GM23338 (cell line): ENCODE measurements around the gene ANKH. TPM values are rescaled to one million over a fixed set of nuclear protein-coding genes. Genes with fewer than 3 reads are reported as not detected.

Source experiments
- ATAC-seq: fragments of 200-7000 bp; cut with Tn5 transposase; 3 replicates; pipeline ENCODE4 v1.9.1; 2020
- DNase-seq: peaks from one replicate; pipeline ENCODE4 v3.0.0-alpha.2; 2015; ENCODE audit warnings: low spot score
- H2AFZ ChIP-seq: fragments of 200-600 bp; sonication (generic); 2 replicates; pipeline ENCODE4 v1.8.0; 2016; ENCODE audit warnings: antibody characterized with exemption, mild to moderate bottlenecking, moderate library complexity
- H3F3A ChIP-seq: fragments of 200-600 bp; sonication (generic); replicated peaks from 2 replicates; pipeline ENCODE4 v1.8.0; 2017; ENCODE audit warnings: antibody characterized with exemption, mixed run types, low read depth
- H3K27ac ChIP-seq: fragments of 200-600 bp; sonication (generic); 2 replicates; pipeline ENCODE4 v1.6.1; 2016; ENCODE audit warnings: low read depth
- H3K27me3 ChIP-seq: fragments of 200-600 bp; sonication (generic); 2 replicates; pipeline ENCODE4 v1.8.0; 2016; ENCODE audit warnings: mild to moderate bottlenecking, mixed run types, moderate library complexity; ENCODE audit not compliant: insufficient read depth
- H3K36me3 ChIP-seq: fragments of 200-600 bp; sonication (generic); 2 replicates; pipeline ENCODE4 v1.8.0; 2016; ENCODE audit warnings: mild to moderate bottlenecking; ENCODE audit not compliant: insufficient read depth
- H3K4me1 ChIP-seq: fragments of 200-600 bp; sonication (generic); 2 replicates; pipeline ENCODE4 v1.8.0; 2016; ENCODE audit warnings: mild to moderate bottlenecking, moderate library complexity; ENCODE audit not compliant: insufficient read depth
- H3K4me2 ChIP-seq: fragments of 200-600 bp; sonication (generic); 2 replicates; pipeline ENCODE4 v1.7.1; 2017; ENCODE audit warnings: mixed run types
- H3K4me3 ChIP-seq: fragments of 200-600 bp; sonication (generic); 2 replicates; pipeline ENCODE4 v1.6.1; 2016; ENCODE audit warnings: mixed run types
- H3K79me2 ChIP-seq: fragments of 200-600 bp; sonication (generic); replicated peaks from 2 replicates; pipeline ENCODE4 v1.8.0; 2017; ENCODE audit warnings: mild to moderate bottlenecking; ENCODE audit not compliant: insufficient read depth
- H3K9me2 ChIP-seq: fragments of 200-600 bp; sonication (generic); 2 replicates; pipeline ENCODE4 v1.8.0; 2017; ENCODE audit not compliant: insufficient read depth
- H4K20me1 ChIP-seq: fragments of 200-600 bp; sonication (generic); replicated peaks from 2 replicates; pipeline ENCODE4 v1.8.0; 2017; ENCODE audit warnings: mild to moderate bottlenecking; ENCODE audit not compliant: insufficient read depth
- H3K27ac Mint-ChIP-seq: 2 replicates; pipeline ENCODE4 v1.8.0; 2020; ENCODE audit warnings: inconsistent platforms, mild to moderate bottlenecking, moderate library complexity, mixed read lengths
- H3K27me3 Mint-ChIP-seq: 3 replicates; pipeline ENCODE4 v1.8.0; 2022; ENCODE audit warnings: low read depth, mild to moderate bottlenecking, moderate library complexity, mixed read lengths, inconsistent platforms; ENCODE audit not compliant: insufficient read depth, poor library complexity
- H3K36me3 Mint-ChIP-seq: 3 replicates; pipeline ENCODE4 v1.8.0; 2021; ENCODE audit warnings: low read depth, mild to moderate bottlenecking, inconsistent platforms, moderate library complexity, mixed read lengths
- H3K4me1 Mint-ChIP-seq: 3 replicates; pipeline ENCODE4 v1.8.0; 2020; ENCODE audit warnings: mild to moderate bottlenecking, inconsistent platforms, mixed read lengths
- H3K4me3 Mint-ChIP-seq: 3 replicates; pipeline ENCODE4 v1.8.0; 2021; ENCODE audit warnings: moderate library complexity, mild to moderate bottlenecking, inconsistent platforms, mixed read lengths
- H3K9me3 Mint-ChIP-seq: 3 replicates; pipeline ENCODE4 v1.8.0; 2020; ENCODE audit warnings: moderate library complexity, mild to moderate bottlenecking, inconsistent platforms, mixed read lengths
- CREB1 ChIP-seq: fragments of 250-450 bp; sonication (Bioruptor Pico); IDR thresholded peaks from 2 replicates; pipeline ENCODE4 v1.5.0; 2020; ENCODE audit warnings: low read depth, mild to moderate bottlenecking, moderate library complexity
- EZH2 ChIP-seq: fragments of 200-600 bp; sonication (generic); IDR thresholded peaks from one replicate; pipeline ENCODE4 v1.8.0; 2017; ENCODE audit warnings: antibody characterized with exemption, mild to moderate bottlenecking, low read depth; ENCODE audit not compliant: unreplicated experiment
- EZH2phosphoT487 ChIP-seq: fragments of 200-600 bp; sonication (generic); IDR thresholded peaks from one replicate; pipeline ENCODE4 v1.8.1; 2018; ENCODE audit warnings: antibody characterized with exemption; ENCODE audit not compliant: unreplicated experiment
- JUNB ChIP-seq: IDR thresholded peaks from one replicate; pipeline ENCODE4 v1.6.1; 2016; ENCODE audit warnings: antibody characterized with exemption; ENCODE audit not compliant: unreplicated experiment
- NANOG ChIP-seq: IDR thresholded peaks from 2 replicates; pipeline ENCODE4 v1.6.1; 2016; ENCODE audit warnings: antibody characterized with exemption, borderline replicate concordance
- POLR2AphosphoS5 ChIP-seq: IDR thresholded peaks from 2 replicates; pipeline ENCODE4 v1.6.1; 2016; ENCODE audit warnings: antibody characterized with exemption, low read depth
- STAT1 ChIP-seq: IDR thresholded peaks from one replicate; pipeline ENCODE4 v1.6.1; 2016; ENCODE audit warnings: antibody characterized with exemption; ENCODE audit not compliant: unreplicated experiment
- ZNF114 ChIP-seq: fragments of 250-450 bp; sonication (Bioruptor Pico); IDR thresholded peaks from 2 replicates; pipeline ENCODE4 v1.5.0; 2020; ENCODE audit warnings: mild to moderate bottlenecking, moderate library complexity
- ZNF331 ChIP-seq: fragments of 250-450 bp; sonication (Bioruptor Pico); IDR thresholded peaks from 2 replicates; pipeline ENCODE4 v1.5.0; 2020; ENCODE audit warnings: low read depth, mild to moderate bottlenecking, moderate library complexity
- polyA plus RNA-seq: library from polyadenylated mRNA; unstranded; fragments of >200 nt; fragmentation: Nextera tagmentation; extraction: Ambion mirVana; gene quantifications from 2 replicates; pipeline ENCODE4 v1.2.1, GENCODE V29; 2016
- total RNA-seq: library from RNA; depleted of rRNA; stranded (reverse); fragments of >200 nt; shearing (Covaris generic); gene quantifications from 2 replicates; pipeline ENCODE4 v1.2.3, GENCODE V29; 2014
- TF ChIP-seq, protein P1 (sequence below), 2 experiments: fragments of 200-600 bp in 1 of 2; sonication (generic) in 1 of 2; conservative IDR thresholded peaks; 2 replicates each; pipeline versions ENCODE4 v1.5.1 to v1.6.1; 2016 to 2017; ENCODE audit warnings: antibody characterized with exemption in 2 of 2, low read depth in 2 of 2, mild to moderate bottlenecking in 2 of 2, moderate library complexity in 1 of 2
- TF ChIP-seq, protein P2 (sequence below): fragments of 250-450 bp; sonication (Bioruptor Pico); IDR thresholded peaks from 2 replicates; pipeline ENCODE4 v1.5.0; 2020; ENCODE audit warnings: mild to moderate bottlenecking, moderate library complexity
- TF ChIP-seq, protein P3 (sequence below): IDR thresholded peaks from one replicate; pipeline ENCODE4 v1.6.1; 2018; ENCODE audit warnings: antibody characterized with exemption; ENCODE audit not compliant: unreplicated experiment
- TF ChIP-seq, protein P4 (sequence below): IDR thresholded peaks from 2 replicates; pipeline ENCODE4 v1.6.1; 2016; ENCODE audit warnings: antibody characterized with exemption

ANKH gene
- total and polyA plus RNA-seq, 2 experiments from 2014 or later: 5.0 to 6.1 TPM

DNA sequence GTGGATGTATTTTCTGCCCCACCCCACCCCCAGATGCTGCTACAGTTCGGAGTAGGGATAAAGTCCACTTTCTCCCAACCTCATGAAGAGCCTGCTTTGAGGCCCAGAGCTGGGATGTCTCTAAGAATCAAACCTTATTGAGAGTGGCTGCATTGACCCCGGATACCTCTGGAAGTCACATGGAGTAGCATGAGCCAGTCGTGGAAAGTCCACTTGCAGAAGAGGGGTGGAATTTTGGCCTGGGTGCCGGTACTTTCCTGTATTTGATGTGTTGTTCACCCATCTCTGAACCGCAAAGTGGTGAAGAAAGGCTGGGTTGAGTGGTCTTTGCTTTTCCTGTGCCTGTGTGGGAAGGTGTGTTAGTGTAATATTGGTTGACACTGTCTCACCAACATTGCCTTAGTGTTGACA lies 203.4 kb downstream of the ANKH start:
- H3K79me2 ChIP-seq: peaks cover 81% of the 10 kb centered on the region
- DNase-seq: no peak
- no peaks in the 10 kb centered on the region; the same call in 2 of the 3 replicates for H3K36me3 Mint-ChIP-seq
- peaks cover 41% of the 10 kb centered on the region for H3K4me1 Mint-ChIP-seq
- H4K20me1 ChIP-seq: peaks cover 4% of the 10 kb centered on the region; the same call in 1 of the 2 replicates
- no peak overlapping the region for H3K27ac ChIP-seq
- no peak overlapping the region for H3K4me2 ChIP-seq
- no peaks in the 10 kb centered on the region for H3K9me3 Mint-ChIP-seq
- TF ChIP-seq EZH2 (no peak), JUNB (no peak), NANOG (no peak), EZH2phosphoT487 (no peak), ZNF331 (CRISPR knock-in tag) (no peak), POLR2AphosphoS5 (no peak), ZNF114 (CRISPR knock-in tag) (no peak), CREB1 (CRISPR knock-in tag) (no peak), STAT1 (no peak)
- TF ChIP-seq, protein P1, sequence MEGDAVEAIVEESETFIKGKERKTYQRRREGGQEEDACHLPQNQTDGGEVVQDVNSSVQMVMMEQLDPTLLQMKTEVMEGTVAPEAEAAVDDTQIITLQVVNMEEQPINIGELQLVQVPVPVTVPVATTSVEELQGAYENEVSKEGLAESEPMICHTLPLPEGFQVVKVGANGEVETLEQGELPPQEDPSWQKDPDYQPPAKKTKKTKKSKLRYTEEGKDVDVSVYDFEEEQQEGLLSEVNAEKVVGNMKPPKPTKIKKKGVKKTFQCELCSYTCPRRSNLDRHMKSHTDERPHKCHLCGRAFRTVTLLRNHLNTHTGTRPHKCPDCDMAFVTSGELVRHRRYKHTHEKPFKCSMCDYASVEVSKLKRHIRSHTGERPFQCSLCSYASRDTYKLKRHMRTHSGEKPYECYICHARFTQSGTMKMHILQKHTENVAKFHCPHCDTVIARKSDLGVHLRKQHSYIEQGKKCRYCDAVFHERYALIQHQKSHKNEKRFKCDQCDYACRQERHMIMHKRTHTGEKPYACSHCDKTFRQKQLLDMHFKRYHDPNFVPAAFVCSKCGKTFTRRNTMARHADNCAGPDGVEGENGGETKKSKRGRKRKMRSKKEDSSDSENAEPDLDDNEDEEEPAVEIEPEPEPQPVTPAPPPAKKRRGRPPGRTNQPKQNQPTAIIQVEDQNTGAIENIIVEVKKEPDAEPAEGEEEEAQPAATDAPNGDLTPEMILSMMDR (conservative IDR thresholded peaks at IDR 0.05; ENCODE audit: low read depth in 2 of 2): no peak
- TF ChIP-seq, protein P2, sequence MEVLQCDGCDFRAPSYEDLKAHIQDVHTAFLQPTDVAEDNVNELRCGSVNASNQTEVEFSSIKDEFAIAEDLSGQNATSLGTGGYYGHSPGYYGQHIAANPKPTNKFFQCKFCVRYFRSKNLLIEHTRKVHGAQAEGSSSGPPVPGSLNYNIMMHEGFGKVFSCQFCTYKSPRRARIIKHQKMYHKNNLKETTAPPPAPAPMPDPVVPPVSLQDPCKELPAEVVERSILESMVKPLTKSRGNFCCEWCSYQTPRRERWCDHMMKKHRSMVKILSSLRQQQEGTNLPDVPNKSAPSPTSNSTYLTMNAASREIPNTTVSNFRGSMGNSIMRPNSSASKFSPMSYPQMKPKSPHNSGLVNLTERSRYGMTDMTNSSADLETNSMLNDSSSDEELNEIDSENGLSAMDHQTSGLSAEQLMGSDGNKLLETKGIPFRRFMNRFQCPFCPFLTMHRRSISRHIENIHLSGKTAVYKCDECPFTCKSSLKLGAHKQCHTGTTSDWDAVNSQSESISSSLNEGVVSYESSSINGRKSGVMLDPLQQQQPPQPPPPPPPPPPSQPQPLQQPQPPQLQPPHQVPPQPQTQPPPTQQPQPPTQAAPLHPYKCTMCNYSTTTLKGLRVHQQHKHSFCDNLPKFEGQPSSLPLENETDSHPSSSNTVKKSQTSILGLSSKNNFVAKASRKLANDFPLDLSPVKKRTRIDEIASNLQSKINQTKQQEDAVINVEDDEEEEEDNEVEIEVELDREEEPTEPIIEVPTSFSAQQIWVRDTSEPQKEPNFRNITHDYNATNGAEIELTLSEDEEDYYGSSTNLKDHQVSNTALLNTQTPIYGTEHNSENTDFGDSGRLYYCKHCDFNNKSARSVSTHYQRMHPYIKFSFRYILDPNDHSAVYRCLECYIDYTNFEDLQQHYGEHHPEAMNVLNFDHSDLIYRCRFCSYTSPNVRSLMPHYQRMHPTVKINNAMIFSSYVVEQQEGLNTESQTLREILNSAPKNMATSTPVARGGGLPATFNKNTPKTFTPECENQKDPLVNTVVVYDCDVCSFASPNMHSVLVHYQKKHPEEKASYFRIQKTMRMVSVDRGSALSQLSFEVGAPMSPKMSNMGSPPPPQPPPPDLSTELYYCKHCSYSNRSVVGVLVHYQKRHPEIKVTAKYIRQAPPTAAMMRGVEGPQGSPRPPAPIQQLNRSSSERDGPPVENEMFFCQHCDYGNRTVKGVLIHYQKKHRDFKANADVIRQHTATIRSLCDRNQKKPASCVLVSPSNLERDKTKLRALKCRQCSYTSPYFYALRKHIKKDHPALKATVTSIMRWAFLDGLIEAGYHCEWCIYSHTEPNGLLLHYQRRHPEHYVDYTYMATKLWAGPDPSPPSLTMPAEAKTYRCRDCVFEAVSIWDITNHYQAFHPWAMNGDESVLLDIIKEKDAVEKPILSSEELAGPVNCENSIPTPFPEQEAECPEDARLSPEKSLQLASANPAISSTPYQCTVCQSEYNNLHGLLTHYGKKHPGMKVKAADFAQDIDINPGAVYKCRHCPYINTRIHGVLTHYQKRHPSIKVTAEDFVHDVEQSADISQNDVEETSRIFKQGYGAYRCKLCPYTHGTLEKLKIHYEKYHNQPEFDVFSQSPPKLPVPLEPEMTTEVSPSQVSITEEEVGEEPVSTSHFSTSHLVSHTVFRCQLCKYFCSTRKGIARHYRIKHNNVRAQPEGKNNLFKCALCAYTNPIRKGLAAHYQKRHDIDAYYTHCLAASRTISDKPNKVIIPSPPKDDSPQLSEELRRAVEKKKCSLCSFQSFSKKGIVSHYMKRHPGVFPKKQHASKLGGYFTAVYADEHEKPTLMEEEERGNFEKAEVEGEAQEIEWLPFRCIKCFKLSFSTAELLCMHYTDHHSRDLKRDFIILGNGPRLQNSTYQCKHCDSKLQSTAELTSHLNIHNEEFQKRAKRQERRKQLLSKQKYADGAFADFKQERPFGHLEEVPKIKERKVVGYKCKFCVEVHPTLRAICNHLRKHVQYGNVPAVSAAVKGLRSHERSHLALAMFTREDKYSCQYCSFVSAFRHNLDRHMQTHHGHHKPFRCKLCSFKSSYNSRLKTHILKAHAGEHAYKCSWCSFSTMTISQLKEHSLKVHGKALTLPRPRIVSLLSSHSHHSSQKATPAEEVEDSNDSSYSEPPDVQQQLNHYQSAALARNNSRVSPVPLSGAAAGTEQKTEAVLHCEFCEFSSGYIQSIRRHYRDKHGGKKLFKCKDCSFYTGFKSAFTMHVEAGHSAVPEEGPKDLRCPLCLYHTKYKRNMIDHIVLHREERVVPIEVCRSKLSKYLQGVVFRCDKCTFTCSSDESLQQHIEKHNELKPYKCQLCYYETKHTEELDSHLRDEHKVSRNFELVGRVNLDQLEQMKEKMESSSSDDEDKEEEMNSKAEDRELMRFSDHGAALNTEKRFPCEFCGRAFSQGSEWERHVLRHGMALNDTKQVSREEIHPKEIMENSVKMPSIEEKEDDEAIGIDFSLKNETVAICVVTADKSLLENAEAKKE (CRISPR knock-in tag): no peak
- TF ChIP-seq, protein P3, sequence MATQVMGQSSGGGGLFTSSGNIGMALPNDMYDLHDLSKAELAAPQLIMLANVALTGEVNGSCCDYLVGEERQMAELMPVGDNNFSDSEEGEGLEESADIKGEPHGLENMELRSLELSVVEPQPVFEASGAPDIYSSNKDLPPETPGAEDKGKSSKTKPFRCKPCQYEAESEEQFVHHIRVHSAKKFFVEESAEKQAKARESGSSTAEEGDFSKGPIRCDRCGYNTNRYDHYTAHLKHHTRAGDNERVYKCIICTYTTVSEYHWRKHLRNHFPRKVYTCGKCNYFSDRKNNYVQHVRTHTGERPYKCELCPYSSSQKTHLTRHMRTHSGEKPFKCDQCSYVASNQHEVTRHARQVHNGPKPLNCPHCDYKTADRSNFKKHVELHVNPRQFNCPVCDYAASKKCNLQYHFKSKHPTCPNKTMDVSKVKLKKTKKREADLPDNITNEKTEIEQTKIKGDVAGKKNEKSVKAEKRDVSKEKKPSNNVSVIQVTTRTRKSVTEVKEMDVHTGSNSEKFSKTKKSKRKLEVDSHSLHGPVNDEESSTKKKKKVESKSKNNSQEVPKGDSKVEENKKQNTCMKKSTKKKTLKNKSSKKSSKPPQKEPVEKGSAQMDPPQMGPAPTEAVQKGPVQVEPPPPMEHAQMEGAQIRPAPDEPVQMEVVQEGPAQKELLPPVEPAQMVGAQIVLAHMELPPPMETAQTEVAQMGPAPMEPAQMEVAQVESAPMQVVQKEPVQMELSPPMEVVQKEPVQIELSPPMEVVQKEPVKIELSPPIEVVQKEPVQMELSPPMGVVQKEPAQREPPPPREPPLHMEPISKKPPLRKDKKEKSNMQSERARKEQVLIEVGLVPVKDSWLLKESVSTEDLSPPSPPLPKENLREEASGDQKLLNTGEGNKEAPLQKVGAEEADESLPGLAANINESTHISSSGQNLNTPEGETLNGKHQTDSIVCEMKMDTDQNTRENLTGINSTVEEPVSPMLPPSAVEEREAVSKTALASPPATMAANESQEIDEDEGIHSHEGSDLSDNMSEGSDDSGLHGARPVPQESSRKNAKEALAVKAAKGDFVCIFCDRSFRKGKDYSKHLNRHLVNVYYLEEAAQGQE: no peak
- TF ChIP-seq, protein P4, sequence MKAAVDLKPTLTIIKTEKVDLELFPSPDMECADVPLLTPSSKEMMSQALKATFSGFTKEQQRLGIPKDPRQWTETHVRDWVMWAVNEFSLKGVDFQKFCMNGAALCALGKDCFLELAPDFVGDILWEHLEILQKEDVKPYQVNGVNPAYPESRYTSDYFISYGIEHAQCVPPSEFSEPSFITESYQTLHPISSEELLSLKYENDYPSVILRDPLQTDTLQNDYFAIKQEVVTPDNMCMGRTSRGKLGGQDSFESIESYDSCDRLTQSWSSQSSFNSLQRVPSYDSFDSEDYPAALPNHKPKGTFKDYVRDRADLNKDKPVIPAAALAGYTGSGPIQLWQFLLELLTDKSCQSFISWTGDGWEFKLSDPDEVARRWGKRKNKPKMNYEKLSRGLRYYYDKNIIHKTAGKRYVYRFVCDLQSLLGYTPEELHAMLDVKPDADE: no peak
- no peak overlapping the region for H3K4me3 ChIP-seq
- no peaks in the 10 kb centered on the region; the same call in 1 of the 2 replicates for H3K9me2 ChIP-seq
- H3K4me3 Mint-ChIP-seq: no peak overlapping the region
- H3K4me1 ChIP-seq: peaks cover 41% of the 10 kb centered on the region
- no peak overlapping the region; the same call in 1 of the 2 replicates for H3K27ac Mint-ChIP-seq
- 0 out of 2 replicates have a peak, but pooled peaks cover 3% of the 10 kb centered on the region for H3F3A ChIP-seq
- no peak overlapping the region for H2AFZ ChIP-seq
- no peaks in the 10 kb centered on the region for H3K36me3 ChIP-seq
- H3K27me3 Mint-ChIP-seq: peaks cover 20% of the 10 kb centered on the region
- ATAC-seq: no peak
- peaks cover 22% of the 10 kb centered on the region for H3K27me3 ChIP-seq
